GM23338 (cell line): ENCODE results near the gene AKAP17A. TPM values are rescaled to one million over a fixed set of nuclear protein-coding genes. Genes with fewer than 3 reads are reported as not detected.

Experiments
- ATAC-seq: fragments of 200-7000 bp; cut with Tn5 transposase; 3 replicates; pipeline ENCODE4 v1.9.1; 2020
- DNase-seq: peaks from one replicate; pipeline ENCODE4 v3.0.0-alpha.2; 2015; ENCODE audit warnings: low spot score
- H2AFZ ChIP-seq: fragments of 200-600 bp; sonication (generic); 2 replicates; pipeline ENCODE4 v1.8.0; 2016; ENCODE audit warnings: antibody characterized with exemption, mild to moderate bottlenecking, moderate library complexity
- H3F3A ChIP-seq: fragments of 200-600 bp; sonication (generic); replicated peaks from 2 replicates; pipeline ENCODE4 v1.8.0; 2017; ENCODE audit warnings: antibody characterized with exemption, mixed run types, low read depth
- H3K27ac ChIP-seq: fragments of 200-600 bp; sonication (generic); 2 replicates; pipeline ENCODE4 v1.6.1; 2016; ENCODE audit warnings: low read depth
- H3K27me3 ChIP-seq: fragments of 200-600 bp; sonication (generic); 2 replicates; pipeline ENCODE4 v1.8.0; 2016; ENCODE audit warnings: mild to moderate bottlenecking, mixed run types, moderate library complexity; ENCODE audit not compliant: insufficient read depth
- H3K36me3 ChIP-seq: fragments of 200-600 bp; sonication (generic); 2 replicates; pipeline ENCODE4 v1.8.0; 2016; ENCODE audit warnings: mild to moderate bottlenecking; ENCODE audit not compliant: insufficient read depth
- H3K4me1 ChIP-seq: fragments of 200-600 bp; sonication (generic); 2 replicates; pipeline ENCODE4 v1.8.0; 2016; ENCODE audit warnings: mild to moderate bottlenecking, moderate library complexity; ENCODE audit not compliant: insufficient read depth
- H3K4me2 ChIP-seq: fragments of 200-600 bp; sonication (generic); 2 replicates; pipeline ENCODE4 v1.7.1; 2017; ENCODE audit warnings: mixed run types
- H3K4me3 ChIP-seq: fragments of 200-600 bp; sonication (generic); 2 replicates; pipeline ENCODE4 v1.6.1; 2016; ENCODE audit warnings: mixed run types
- H3K79me2 ChIP-seq: fragments of 200-600 bp; sonication (generic); replicated peaks from 2 replicates; pipeline ENCODE4 v1.8.0; 2017; ENCODE audit warnings: mild to moderate bottlenecking; ENCODE audit not compliant: insufficient read depth
- H3K9me2 ChIP-seq: fragments of 200-600 bp; sonication (generic); 2 replicates; pipeline ENCODE4 v1.8.0; 2017; ENCODE audit not compliant: insufficient read depth
- H4K20me1 ChIP-seq: fragments of 200-600 bp; sonication (generic); replicated peaks from 2 replicates; pipeline ENCODE4 v1.8.0; 2017; ENCODE audit warnings: mild to moderate bottlenecking; ENCODE audit not compliant: insufficient read depth
- H3K27ac Mint-ChIP-seq: 2 replicates; pipeline ENCODE4 v1.8.0; 2020; ENCODE audit warnings: inconsistent platforms, mild to moderate bottlenecking, moderate library complexity, mixed read lengths
- H3K27me3 Mint-ChIP-seq: 3 replicates; pipeline ENCODE4 v1.8.0; 2022; ENCODE audit warnings: low read depth, mild to moderate bottlenecking, moderate library complexity, mixed read lengths, inconsistent platforms; ENCODE audit not compliant: insufficient read depth, poor library complexity
- H3K36me3 Mint-ChIP-seq: 3 replicates; pipeline ENCODE4 v1.8.0; 2021; ENCODE audit warnings: low read depth, mild to moderate bottlenecking, inconsistent platforms, moderate library complexity, mixed read lengths
- H3K4me1 Mint-ChIP-seq: 3 replicates; pipeline ENCODE4 v1.8.0; 2020; ENCODE audit warnings: mild to moderate bottlenecking, inconsistent platforms, mixed read lengths
- H3K4me3 Mint-ChIP-seq: 3 replicates; pipeline ENCODE4 v1.8.0; 2021; ENCODE audit warnings: moderate library complexity, mild to moderate bottlenecking, inconsistent platforms, mixed read lengths
- H3K9me3 Mint-ChIP-seq: 3 replicates; pipeline ENCODE4 v1.8.0; 2020; ENCODE audit warnings: moderate library complexity, mild to moderate bottlenecking, inconsistent platforms, mixed read lengths
- CREB1 ChIP-seq: fragments of 250-450 bp; sonication (Bioruptor Pico); IDR thresholded peaks from 2 replicates; pipeline ENCODE4 v1.5.0; 2020; ENCODE audit warnings: low read depth, mild to moderate bottlenecking, moderate library complexity
- CTCF ChIP-seq, 2 experiments: fragments of 200-600 bp in 1 of 2; sonication (generic) in 1 of 2; conservative IDR thresholded peaks; 2 replicates each; pipeline versions ENCODE4 v1.5.1 to v1.6.1; 2016 to 2017; ENCODE audit warnings: antibody characterized with exemption in 2 of 2, low read depth in 2 of 2, mild to moderate bottlenecking in 2 of 2, moderate library complexity in 1 of 2
- ETS1 ChIP-seq: IDR thresholded peaks from 2 replicates; pipeline ENCODE4 v1.6.1; 2016; ENCODE audit warnings: antibody characterized with exemption
- EZH2 ChIP-seq: fragments of 200-600 bp; sonication (generic); IDR thresholded peaks from one replicate; pipeline ENCODE4 v1.8.0; 2017; ENCODE audit warnings: antibody characterized with exemption, mild to moderate bottlenecking, low read depth; ENCODE audit not compliant: unreplicated experiment
- EZH2phosphoT487 ChIP-seq: fragments of 200-600 bp; sonication (generic); IDR thresholded peaks from one replicate; pipeline ENCODE4 v1.8.1; 2018; ENCODE audit warnings: antibody characterized with exemption; ENCODE audit not compliant: unreplicated experiment
- JUNB ChIP-seq: IDR thresholded peaks from one replicate; pipeline ENCODE4 v1.6.1; 2016; ENCODE audit warnings: antibody characterized with exemption; ENCODE audit not compliant: unreplicated experiment
- NANOG ChIP-seq: IDR thresholded peaks from 2 replicates; pipeline ENCODE4 v1.6.1; 2016; ENCODE audit warnings: antibody characterized with exemption, borderline replicate concordance
- POLR2AphosphoS5 ChIP-seq: IDR thresholded peaks from 2 replicates; pipeline ENCODE4 v1.6.1; 2016; ENCODE audit warnings: antibody characterized with exemption, low read depth
- REST ChIP-seq: IDR thresholded peaks from one replicate; pipeline ENCODE4 v1.6.1; 2018; ENCODE audit warnings: antibody characterized with exemption; ENCODE audit not compliant: unreplicated experiment
- STAT1 ChIP-seq: IDR thresholded peaks from one replicate; pipeline ENCODE4 v1.6.1; 2016; ENCODE audit warnings: antibody characterized with exemption; ENCODE audit not compliant: unreplicated experiment
- ZNF114 ChIP-seq: fragments of 250-450 bp; sonication (Bioruptor Pico); IDR thresholded peaks from 2 replicates; pipeline ENCODE4 v1.5.0; 2020; ENCODE audit warnings: mild to moderate bottlenecking, moderate library complexity
- ZNF331 ChIP-seq: fragments of 250-450 bp; sonication (Bioruptor Pico); IDR thresholded peaks from 2 replicates; pipeline ENCODE4 v1.5.0; 2020; ENCODE audit warnings: low read depth, mild to moderate bottlenecking, moderate library complexity
- ZNF462 ChIP-seq: fragments of 250-450 bp; sonication (Bioruptor Pico); IDR thresholded peaks from 2 replicates; pipeline ENCODE4 v1.5.0; 2020; ENCODE audit warnings: mild to moderate bottlenecking, moderate library complexity
- polyA plus RNA-seq: library from polyadenylated mRNA; unstranded; fragments of >200 nt; fragmentation: Nextera tagmentation; extraction: Ambion mirVana; gene quantifications from 2 replicates; pipeline ENCODE4 v1.2.1, GENCODE V29; 2016
- total RNA-seq: library from RNA; depleted of rRNA; stranded (reverse); fragments of >200 nt; shearing (Covaris generic); gene quantifications from 2 replicates; pipeline ENCODE4 v1.2.3, GENCODE V29; 2014

AKAP17A gene
- total and polyA plus RNA-seq, 2 experiments from 2014 or later, result 27.6 to 64.3 TPM

- Mint-ChIP-seq H3K4me1 (peaks cover 3% of the 10 kb centered on the region; the same call in 1 of the 3 replicates), H3K4me3 (peak overlapping the region; percentile 84), H3K27me3 (peaks cover 13% of the 10 kb centered on the region), H3K36me3 (peaks cover 35% of the 10 kb centered on the region), H3K9me3 (peaks cover 52% of the 10 kb centered on the region), H3K27ac (peak overlapping the region; percentile 88)
- Histone ChIP-seq H3K79me2 (peaks cover 49% of the 10 kb centered on the region), H3K9me2 (no peaks in the 10 kb centered on the region), H2AFZ (no peak overlapping the region), H3K36me3 (no peaks in the 10 kb centered on the region; the same call in 1 of the 2 replicates), H3K4me1 (peaks cover 10% of the 10 kb centered on the region), H3K27ac (no peak overlapping the region), H3K4me3 (peak overlapping the region; percentile 81), H3K27me3 (no peaks in the 10 kb centered on the region), H4K20me1 (no peaks in the 10 kb centered on the region; the same call in 1 of the 2 replicates), H3K4me2 (peak overlapping the region; percentile 92), H3F3A (peaks cover 9% of the 10 kb centered on the region)
- ATAC-seq (peak; percentile 17), DNase-seq (no peak)
- no peak for TF ChIP-seq JUNB
- TF ChIP-seq POLR2AphosphoS5, result no peak
- no peak for TF ChIP-seq ZNF462 (CRISPR knock-in tag)
- TF ChIP-seq STAT1, result no peak
- no peak for TF ChIP-seq EZH2phosphoT487
- no peak for TF ChIP-seq EZH2
- no peak for TF ChIP-seq CTCF (conservative IDR thresholded peaks at IDR 0.05; ENCODE audit: low read depth in 2 of 2)
- no peak for TF ChIP-seq REST
- no peak for TF ChIP-seq CREB1
- TF ChIP-seq ZNF331 (CRISPR knock-in tag), result no peak
- no peak for TF ChIP-seq ETS1
- no peak for TF ChIP-seq ZNF114 (CRISPR knock-in tag)
- no peak for TF ChIP-seq NANOG
Measured at GRCh38 chrX:1591863-1592469, 562 bp downstream of the AKAP17A start.
